ENCODE data around the gene SGK2.

The SGK2 gene

GRCh38 chr20:43570496-43570895 is 11.7 kb downstream of the SGK2 start:
- H3K4me1 ChIP-seq (ENCODE audit: control insufficient read depth in 1 of 2, insufficient read depth in 1 of 2, low read depth in 1 of 2, low read length in 1 of 2), result peaks cover 5 to 8% of the 10 kb centered on the region in 2 experiments
- no peaks in the 10 kb centered on the region for H3K36me3 ChIP-seq
- H3K9me3 ChIP-seq, result no peaks in the 10 kb centered on the region
- TF ChIP-seq CTCF (IDR thresholded peaks at IDR 0.05), result no peak
- no peak overlapping the region for H3K27ac ChIP-seq
- H3K27me3 ChIP-seq, result no peaks in the 10 kb centered on the region
- no peak overlapping the region for H3K4me3 ChIP-seq (ENCODE audit: low read depth in 1 of 2, low read length in 1 of 2)

GRCh38 chr20:43571310-43571709 is 12.5 kb downstream of the SGK2 start:
- H3K27me3 ChIP-seq, result no peaks in the 10 kb centered on the region
- H3K9me3 ChIP-seq, result no peaks in the 10 kb centered on the region
- no peak overlapping the region for H3K27ac ChIP-seq
- TF ChIP-seq CTCF (IDR thresholded peaks at IDR 0.05), result no peak
- H3K4me3 ChIP-seq (ENCODE audit: low read depth in 1 of 2, low read length in 1 of 2), result no peak overlapping the region
- H3K36me3 ChIP-seq, result no peaks in the 10 kb centered on the region
- peaks cover 5 to 8% of the 10 kb centered on the region in 2 experiments for H3K4me1 ChIP-seq (ENCODE audit: control insufficient read depth in 1 of 2, insufficient read depth in 1 of 2, low read depth in 1 of 2, low read length in 1 of 2)

- Histone ChIP-seq H3K36me3 (no peaks in the 10 kb centered on the region), H3K27ac (no peak overlapping the region), H3K9me3 (no peaks in the 10 kb centered on the region), H3K4me1 (ENCODE audit: control insufficient read depth in 1 of 2, insufficient read depth in 1 of 2, low read depth in 1 of 2, low read length in 1 of 2) (peaks cover 5 to 8% of the 10 kb centered on the region in 2 experiments), H3K4me3 (ENCODE audit: low read depth in 1 of 2, low read length in 1 of 2) (no peak overlapping the region), H3K27me3 (no peaks in the 10 kb centered on the region)
- TF ChIP-seq CTCF (IDR thresholded peaks at IDR 0.05), result no peak
Measured at GRCh38 chr20:43571771-43572170, 12.9 kb downstream of the SGK2 start.

- TF ChIP-seq CTCF (IDR thresholded peaks at IDR 0.05), result no peak
- H3K4me1 ChIP-seq (ENCODE audit: control insufficient read depth in 1 of 2, insufficient read depth in 1 of 2, low read depth in 1 of 2, low read length in 1 of 2), result no peaks in the 10 kb centered on the region
- H3K36me3 ChIP-seq, result no peaks in the 10 kb centered on the region
- no peak overlapping the region for H3K4me3 ChIP-seq (ENCODE audit: low read depth in 1 of 2, low read length in 1 of 2)
- H3K27ac ChIP-seq, result no peak overlapping the region
- H3K27me3 ChIP-seq, result no peaks in the 10 kb centered on the region
- H3K9me3 ChIP-seq, result no peaks in the 10 kb centered on the region
Measured at GRCh38 chr20:43572891-43573290, 14.1 kb downstream of the SGK2 start.

GRCh38 chr20:43576108-43576507 is 17.3 kb downstream of the SGK2 start:
- no peak for TF ChIP-seq CTCF (IDR thresholded peaks at IDR 0.05)
- H3K4me1 ChIP-seq (ENCODE audit: control insufficient read depth in 1 of 2, insufficient read depth in 1 of 2, low read depth in 1 of 2, low read length in 1 of 2), result peaks cover 0 to 6% of the 10 kb centered on the region in 2 experiments
- no peaks in the 10 kb centered on the region for H3K27me3 ChIP-seq
- H3K9me3 ChIP-seq, result no peaks in the 10 kb centered on the region
- H3K4me3 ChIP-seq (ENCODE audit: low read depth in 1 of 2, low read length in 1 of 2), result no peak overlapping the region
- no peaks in the 10 kb centered on the region for H3K36me3 ChIP-seq
- no peak overlapping the region for H3K27ac ChIP-seq

All from neutrophil (primary cell).